Right atrium auricular region (tissue), 2 donors: Measurements from ENCODE around the gene MROH9. TPM values are rescaled to one million over a fixed set of nuclear protein-coding genes. Genes with fewer than 3 reads are reported as not detected.
A peak's percentile ranks its signal among the peaks of the same experiment; 100 is the strongest.

ENCODE experiments used
- DNase-seq: peaks from one replicate; pipeline ENCODE4 v3.0.0-alpha.2; 2019; ENCODE audit warnings: low spot score
- H3K27ac ChIP-seq, 2 donors: fragments of 200-600 bp; sonication (generic); 1 replicate in 1 of 2; 2 replicates in 1 of 2; pipeline ENCODE4 v1.5.1; 2016 to 2019
- H3K27me3 ChIP-seq, 2 donors: fragments of 200-600 bp; sonication (generic); one replicate each; pipeline versions ENCODE4 v1.5.1 to v1.6.0; 2017 to 2019
- H3K36me3 ChIP-seq: fragments of 200-600 bp; sonication (generic); one replicate; pipeline ENCODE4 v1.5.1; 2016
- H3K4me1 ChIP-seq, 2 donors: fragments of 200-600 bp; sonication (generic); one replicate each; pipeline versions ENCODE4 v1.5.1 to v1.6.0; 2017 to 2019
- H3K4me3 ChIP-seq, 2 donors: fragments of 200-600 bp; sonication (generic); 1 replicate in 1 of 2; 2 replicates in 1 of 2; pipeline ENCODE4 v1.5.1; 2017 to 2019; ENCODE audit warnings: mild to moderate bottlenecking in 1 of 2, moderate library complexity in 1 of 2
- H3K9me3 ChIP-seq, 2 donors: fragments of 200-600 bp; sonication (generic); one replicate each; pipeline ENCODE4 v1.5.1; 2019
- total RNA-seq, 2 donors: library from RNA; depleted of rRNA; stranded (reverse); fragments of >200 nt; gene quantifications; one replicate each; pipeline ENCODE4 v1.1.0, GENCODE V29; 2016
- TF ChIP-seq, protein P1 (sequence below), 2 donors: fragments of 200-600 bp; sonication (generic); IDR thresholded peaks; one replicate each; pipeline ENCODE4 v1.5.1; 2019; ENCODE audit warnings: antibody characterized with exemption in 2 of 2

MROH9 gene
- total RNA-seq, 2 donors from 2014 or later, result not detected

DNA sequence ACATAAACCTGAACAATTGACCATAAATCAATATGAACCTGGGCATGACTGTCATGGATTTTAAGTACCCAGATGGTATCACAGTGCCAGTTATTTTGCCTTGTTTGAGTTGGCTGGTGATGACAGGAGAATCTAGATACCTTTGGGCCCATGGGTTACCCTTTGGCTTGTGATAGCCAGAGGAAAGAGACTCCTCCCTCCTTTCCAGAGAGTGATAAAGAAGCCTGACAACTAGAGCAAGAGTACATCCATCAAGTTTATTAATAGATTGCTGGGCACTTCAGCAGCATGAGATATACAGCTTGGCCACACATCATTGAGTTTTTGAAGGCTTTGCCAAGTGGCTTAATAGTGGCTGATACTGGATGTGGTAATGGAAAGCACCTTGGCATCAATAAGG, 148.8 kb downstream of the MROH9 start:
- no peaks in the 10 kb centered on the region for H3K9me3 ChIP-seq
- DNase-seq, result no peak
- H3K27ac ChIP-seq, result no peak overlapping the region
- TF ChIP-seq, protein P1, sequence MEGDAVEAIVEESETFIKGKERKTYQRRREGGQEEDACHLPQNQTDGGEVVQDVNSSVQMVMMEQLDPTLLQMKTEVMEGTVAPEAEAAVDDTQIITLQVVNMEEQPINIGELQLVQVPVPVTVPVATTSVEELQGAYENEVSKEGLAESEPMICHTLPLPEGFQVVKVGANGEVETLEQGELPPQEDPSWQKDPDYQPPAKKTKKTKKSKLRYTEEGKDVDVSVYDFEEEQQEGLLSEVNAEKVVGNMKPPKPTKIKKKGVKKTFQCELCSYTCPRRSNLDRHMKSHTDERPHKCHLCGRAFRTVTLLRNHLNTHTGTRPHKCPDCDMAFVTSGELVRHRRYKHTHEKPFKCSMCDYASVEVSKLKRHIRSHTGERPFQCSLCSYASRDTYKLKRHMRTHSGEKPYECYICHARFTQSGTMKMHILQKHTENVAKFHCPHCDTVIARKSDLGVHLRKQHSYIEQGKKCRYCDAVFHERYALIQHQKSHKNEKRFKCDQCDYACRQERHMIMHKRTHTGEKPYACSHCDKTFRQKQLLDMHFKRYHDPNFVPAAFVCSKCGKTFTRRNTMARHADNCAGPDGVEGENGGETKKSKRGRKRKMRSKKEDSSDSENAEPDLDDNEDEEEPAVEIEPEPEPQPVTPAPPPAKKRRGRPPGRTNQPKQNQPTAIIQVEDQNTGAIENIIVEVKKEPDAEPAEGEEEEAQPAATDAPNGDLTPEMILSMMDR (IDR thresholded peaks at IDR 0.05), result no peak
- peaks cover 0 to 31% of the 10 kb centered on the region in 2 donors for H3K4me1 ChIP-seq
- no peak overlapping the region for H3K4me3 ChIP-seq
- no peaks in the 10 kb centered on the region for H3K27me3 ChIP-seq
- no peaks in the 10 kb centered on the region for H3K36me3 ChIP-seq

DNA sequence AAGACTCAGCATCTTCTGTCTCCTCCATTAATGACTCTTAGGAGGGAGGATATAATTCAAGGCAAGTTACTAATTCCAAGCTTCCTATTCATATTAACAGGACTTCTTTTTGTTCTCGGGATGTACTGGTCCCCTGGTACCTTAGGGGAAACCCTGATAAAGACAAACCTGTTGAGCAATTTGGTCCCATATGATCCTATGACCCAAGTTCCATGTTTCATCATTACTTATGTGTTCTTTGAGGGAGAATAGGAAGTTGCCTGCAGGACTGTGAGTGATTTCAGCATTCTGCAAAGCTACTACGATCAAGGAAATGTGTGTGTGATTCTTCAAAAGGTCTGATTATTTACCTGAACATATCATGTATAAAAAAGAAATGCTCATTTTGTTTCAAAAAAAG, 149.5 kb downstream of the MROH9 start:
- H3K36me3 ChIP-seq, result no peaks in the 10 kb centered on the region
- no peak for DNase-seq
- H3K27ac ChIP-seq, result no peak overlapping the region
- H3K4me3 ChIP-seq, result no peak overlapping the region
- TF ChIP-seq, protein P1 (IDR thresholded peaks at IDR 0.05), result no peak
- peaks cover 0 to 31% of the 10 kb centered on the region in 2 donors for H3K4me1 ChIP-seq
- H3K9me3 ChIP-seq, result no peaks in the 10 kb centered on the region
- H3K27me3 ChIP-seq, result no peaks in the 10 kb centered on the region

DNA sequence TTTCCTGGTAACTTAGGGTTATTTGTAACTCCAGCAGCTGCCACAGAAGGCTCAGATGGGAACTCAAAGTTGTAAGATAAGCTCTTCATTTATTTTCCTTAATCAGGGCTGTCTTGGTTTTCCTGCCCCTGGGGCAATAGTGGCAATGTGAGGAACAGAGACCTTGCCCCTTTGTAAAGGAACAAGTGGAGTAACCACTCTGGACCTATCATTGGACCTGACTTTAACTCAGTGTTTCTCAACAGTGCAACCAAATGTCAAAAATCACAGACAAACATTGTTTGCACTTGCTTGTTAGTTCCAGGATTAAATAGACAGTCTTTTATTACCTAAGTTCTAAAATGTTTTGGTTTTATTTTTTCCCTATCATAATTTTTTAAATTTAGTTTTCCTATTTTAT, 152.6 kb downstream of the MROH9 start:
- Histone ChIP-seq H3K4me1 (peaks cover 0 to 24% of the 10 kb centered on the region in 2 donors), H3K36me3 (no peaks in the 10 kb centered on the region), H3K27ac (no peak overlapping the region), H3K9me3 (no peaks in the 10 kb centered on the region), H3K27me3 (no peaks in the 10 kb centered on the region), H3K4me3 (no peak overlapping the region)
- TF ChIP-seq, protein P1 (IDR thresholded peaks at IDR 0.05), result no peak
- DNase-seq, result no peak

DNA sequence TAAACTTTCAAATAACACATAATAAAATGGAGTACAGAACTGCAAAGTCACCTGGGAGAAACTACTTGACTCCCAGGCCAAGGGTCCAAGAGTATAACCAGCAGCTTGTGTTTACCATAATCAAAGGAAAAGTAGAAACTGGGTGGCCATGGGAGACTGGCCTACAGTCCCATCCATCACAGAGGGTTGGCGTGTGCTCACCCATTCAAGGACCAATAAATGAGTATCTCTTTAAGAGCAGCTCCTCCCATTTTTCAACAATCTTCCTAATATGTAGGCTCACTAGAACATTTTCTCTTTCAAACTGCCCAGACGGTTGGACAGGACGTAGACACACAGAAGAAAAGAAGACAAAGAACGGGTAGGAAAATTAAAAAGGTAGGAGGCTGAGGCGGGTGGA, 155.3 kb downstream of the MROH9 start, which contains the start of gene FMO3:
FMO3 (plus strand) TSS at position 302 of the 400 bp plus-strand sequence. CDS start 1,754 bp downstream, outside the sequence.
- H3K9me3 ChIP-seq, result no peaks in the 10 kb centered on the region
- TF ChIP-seq, protein P1 (IDR thresholded peaks at IDR 0.05), result no peak
- peaks cover 0 to 6% of the 10 kb centered on the region in 2 donors for H3K4me1 ChIP-seq
- no peaks in the 10 kb centered on the region for H3K27me3 ChIP-seq
- DNase-seq, result no peak
- no peak within 1 kb of the TSS for H3K27ac ChIP-seq
- no peak within 1 kb of the TSS for H3K4me3 ChIP-seq
- H3K36me3 ChIP-seq, result no peaks in the 10 kb centered on the region

DNA sequence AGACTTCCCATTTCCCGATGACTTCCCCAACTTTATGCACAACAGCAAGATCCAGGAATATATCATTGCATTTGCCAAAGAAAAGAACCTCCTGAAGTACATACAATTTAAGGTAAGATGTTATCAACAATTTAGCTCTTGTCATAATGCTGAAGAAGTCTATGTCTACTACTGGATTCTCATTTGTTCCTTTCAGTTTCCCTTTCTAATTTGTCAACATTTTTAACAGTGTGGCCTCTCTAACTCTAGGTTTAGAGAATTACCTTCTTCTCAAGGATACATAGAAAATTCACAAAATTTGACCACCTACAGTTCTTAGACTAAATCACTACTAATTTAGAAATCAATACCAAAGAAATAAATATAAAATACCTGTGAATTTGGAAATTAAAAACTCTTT, 168.5 kb downstream of the MROH9 start:
- H3K9me3 ChIP-seq, result no peaks in the 10 kb centered on the region
- no peak for DNase-seq
- H3K4me3 ChIP-seq, result no peak overlapping the region
- H3K27me3 ChIP-seq, result no peaks in the 10 kb centered on the region
- TF ChIP-seq, protein P1 (IDR thresholded peaks at IDR 0.05), result no peak
- H3K36me3 ChIP-seq, result no peaks in the 10 kb centered on the region
- H3K4me1 ChIP-seq, result peaks cover 0 to 4% of the 10 kb centered on the region in 2 donors
- H3K27ac ChIP-seq, result no peak overlapping the region

DNA sequence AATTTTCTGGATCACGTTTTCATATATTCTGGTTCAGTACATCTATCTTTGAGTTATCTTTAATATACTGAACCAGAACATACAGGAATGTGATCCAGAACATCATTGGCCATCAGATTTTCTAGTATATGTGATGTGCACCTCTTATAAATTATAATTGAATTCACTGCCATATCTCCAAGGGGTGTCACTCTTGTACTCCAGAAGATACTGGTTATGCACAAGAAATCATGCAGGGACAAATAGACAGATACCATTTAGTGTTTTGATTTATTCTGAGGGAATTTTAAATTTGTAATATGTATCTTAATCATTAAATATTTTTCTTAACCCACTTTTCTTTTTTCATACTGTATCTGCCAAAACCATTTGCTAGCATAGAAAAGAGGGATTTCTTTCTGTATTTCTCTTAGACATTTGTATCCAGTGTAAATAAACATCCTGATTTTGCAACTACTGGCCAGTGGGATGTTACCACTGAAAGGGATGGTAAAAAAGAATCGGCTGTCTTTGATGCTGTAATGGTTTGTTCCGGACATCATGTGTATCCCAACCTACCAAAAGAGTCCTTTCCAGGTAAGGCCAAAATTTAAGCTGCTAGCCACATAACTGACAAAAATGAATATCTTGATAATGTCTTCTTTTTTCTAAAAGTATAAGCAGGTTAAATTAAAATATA, 172.1 kb downstream of the MROH9 start:
- no peak overlapping the region for H3K27ac ChIP-seq
- H3K4me1 ChIP-seq, result peaks cover 0 to 8% of the 10 kb centered on the region in 2 donors
- no peak for DNase-seq
- no peaks in the 10 kb centered on the region for H3K9me3 ChIP-seq
- H3K27me3 ChIP-seq, result no peaks in the 10 kb centered on the region
- H3K36me3 ChIP-seq, result no peaks in the 10 kb centered on the region
- no peak overlapping the region for H3K4me3 ChIP-seq
- TF ChIP-seq, protein P1 (IDR thresholded peaks at IDR 0.05), result peak in 1 of 2 donors; percentile 43
